Endothelial cell of umbilical vein (primary cell): Measurements from ENCODE around the gene KIAA1549.

Source experiments
- EZH2 ChIP-seq: IDR thresholded peaks from 2 replicates; pipeline ENCODE4 v1.6.1; 2012; ENCODE audit warnings: borderline replicate concordance, low read depth, mild to moderate bottlenecking, moderate library complexity, low read length, inconsistent platforms; ENCODE audit not compliant: severe bottlenecking
- GATA2 ChIP-seq: IDR thresholded peaks from 2 replicates; pipeline ENCODE4 v1.7.0; 2011; ENCODE audit warnings: low read depth, mild to moderate bottlenecking, moderate library complexity, mixed read lengths, low read length; ENCODE audit not compliant: insufficient read length, insufficient read depth
- JUN ChIP-seq: IDR thresholded peaks from 2 replicates; pipeline ENCODE4 v1.6.1; 2011; ENCODE audit warnings: borderline replicate concordance, low read depth; ENCODE audit not compliant: insufficient read length, insufficient read depth
- MAX ChIP-seq: IDR thresholded peaks from 2 replicates; pipeline ENCODE4 v1.6.1; 2011; ENCODE audit not compliant: insufficient read depth, insufficient read length
- MYC ChIP-seq: IDR thresholded peaks from one replicate; pipeline ENCODE4 v1.6.1; 2011; ENCODE audit warnings: mild to moderate bottlenecking, low read depth, low read length
- POLR2A ChIP-seq: IDR thresholded peaks from 2 replicates; pipeline ENCODE4 v1.6.1; 2012; ENCODE audit warnings: low read depth, mild to moderate bottlenecking, control low read depth, low read length
- POLR2AphosphoS5 ChIP-seq: IDR thresholded peaks from 2 replicates; pipeline ENCODE4 v1.6.1; 2012; ENCODE audit warnings: low read depth, mild to moderate bottlenecking, control low read depth, low read length, moderate library complexity; ENCODE audit not compliant: insufficient read depth
- TF ChIP-seq, protein P1 (sequence below), 2 donors: IDR thresholded peaks; 1 replicate in 1 of 2; 2 replicates in 1 of 2; pipeline ENCODE4 v1.5.1; 2011; ENCODE audit warnings: low read length in 2 of 2, mild to moderate bottlenecking in 2 of 2, moderate library complexity in 2 of 2, control low read depth in 1 of 2, inconsistent platforms in 1 of 2, low read depth in 1 of 2; ENCODE audit not compliant: insufficient read depth in 1 of 2; ENCODE audit errors: extremely low read depth in 1 of 2

- TF ChIP-seq EZH2 (no peak), JUN (no peak), MAX (no peak), POLR2A (no peak), GATA2 (no peak), MYC (no peak), POLR2AphosphoS5 (no peak)
- TF ChIP-seq, protein P1, sequence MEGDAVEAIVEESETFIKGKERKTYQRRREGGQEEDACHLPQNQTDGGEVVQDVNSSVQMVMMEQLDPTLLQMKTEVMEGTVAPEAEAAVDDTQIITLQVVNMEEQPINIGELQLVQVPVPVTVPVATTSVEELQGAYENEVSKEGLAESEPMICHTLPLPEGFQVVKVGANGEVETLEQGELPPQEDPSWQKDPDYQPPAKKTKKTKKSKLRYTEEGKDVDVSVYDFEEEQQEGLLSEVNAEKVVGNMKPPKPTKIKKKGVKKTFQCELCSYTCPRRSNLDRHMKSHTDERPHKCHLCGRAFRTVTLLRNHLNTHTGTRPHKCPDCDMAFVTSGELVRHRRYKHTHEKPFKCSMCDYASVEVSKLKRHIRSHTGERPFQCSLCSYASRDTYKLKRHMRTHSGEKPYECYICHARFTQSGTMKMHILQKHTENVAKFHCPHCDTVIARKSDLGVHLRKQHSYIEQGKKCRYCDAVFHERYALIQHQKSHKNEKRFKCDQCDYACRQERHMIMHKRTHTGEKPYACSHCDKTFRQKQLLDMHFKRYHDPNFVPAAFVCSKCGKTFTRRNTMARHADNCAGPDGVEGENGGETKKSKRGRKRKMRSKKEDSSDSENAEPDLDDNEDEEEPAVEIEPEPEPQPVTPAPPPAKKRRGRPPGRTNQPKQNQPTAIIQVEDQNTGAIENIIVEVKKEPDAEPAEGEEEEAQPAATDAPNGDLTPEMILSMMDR (IDR thresholded peaks at IDR 0.05; ENCODE audit: extremely low read depth in 1 of 2, insufficient read depth in 1 of 2, low read depth in 1 of 2, low read length in 2 of 2): no peak
Observed at GRCh38 chr7:138873220-138873892, 107.8 kb downstream of the KIAA1549 start.
